Measurements from ENCODE around the gene ELAC2. TPM values are rescaled to one million over a fixed set of nuclear protein-coding genes. Genes with fewer than 3 reads are reported as not detected.

Gene ELAC2
- polyA plus RNA-seq, 1 donor (not counting 4 experiments of a cell fraction or from before 2014, with no cell fraction given), result 78.7 TPM

DNA sequence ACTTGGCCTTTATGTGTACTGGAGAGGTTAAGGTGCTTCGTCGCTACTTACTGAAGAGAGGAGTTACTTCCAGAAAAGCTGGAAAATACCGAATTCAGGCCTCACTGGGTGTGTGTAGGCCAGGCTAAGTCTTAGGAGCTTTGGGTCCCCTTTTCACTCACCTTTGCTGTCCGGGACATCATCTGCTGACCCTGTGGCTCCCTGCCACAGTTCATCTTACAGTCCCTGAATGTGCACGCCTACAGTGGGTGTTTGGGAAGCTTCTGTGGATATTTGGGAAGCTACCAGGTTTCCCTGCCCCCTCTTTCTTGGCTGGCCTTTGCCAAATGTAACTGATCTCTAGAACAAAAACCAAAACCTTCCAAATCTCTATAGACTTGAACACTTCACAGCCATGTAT lies 51.4 kb downstream of the ELAC2 start:
- DNase-seq (ENCODE audit: low read depth, low spot score), result no peak
- no peak for TF ChIP-seq EZH2 (IDR thresholded peaks at IDR 0.05; ENCODE audit: low read length)
- TF ChIP-seq, protein P1, sequence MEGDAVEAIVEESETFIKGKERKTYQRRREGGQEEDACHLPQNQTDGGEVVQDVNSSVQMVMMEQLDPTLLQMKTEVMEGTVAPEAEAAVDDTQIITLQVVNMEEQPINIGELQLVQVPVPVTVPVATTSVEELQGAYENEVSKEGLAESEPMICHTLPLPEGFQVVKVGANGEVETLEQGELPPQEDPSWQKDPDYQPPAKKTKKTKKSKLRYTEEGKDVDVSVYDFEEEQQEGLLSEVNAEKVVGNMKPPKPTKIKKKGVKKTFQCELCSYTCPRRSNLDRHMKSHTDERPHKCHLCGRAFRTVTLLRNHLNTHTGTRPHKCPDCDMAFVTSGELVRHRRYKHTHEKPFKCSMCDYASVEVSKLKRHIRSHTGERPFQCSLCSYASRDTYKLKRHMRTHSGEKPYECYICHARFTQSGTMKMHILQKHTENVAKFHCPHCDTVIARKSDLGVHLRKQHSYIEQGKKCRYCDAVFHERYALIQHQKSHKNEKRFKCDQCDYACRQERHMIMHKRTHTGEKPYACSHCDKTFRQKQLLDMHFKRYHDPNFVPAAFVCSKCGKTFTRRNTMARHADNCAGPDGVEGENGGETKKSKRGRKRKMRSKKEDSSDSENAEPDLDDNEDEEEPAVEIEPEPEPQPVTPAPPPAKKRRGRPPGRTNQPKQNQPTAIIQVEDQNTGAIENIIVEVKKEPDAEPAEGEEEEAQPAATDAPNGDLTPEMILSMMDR (optimal IDR thresholded peaks at IDR 0.05 in 1 of 3, IDR thresholded peaks at IDR 0.05 in 1 of 3, conservative IDR thresholded peaks at IDR 0.05 in 1 of 3; ENCODE audit: extremely low read depth in 1 of 3, insufficient read depth in 2 of 3, low read length in 3 of 3), result no peak
- FAIRE-seq, result no peak
- Histone ChIP-seq H2AFZ (ENCODE audit: control insufficient read depth, low read length) (no peak overlapping the region), H3K9ac (ENCODE audit: control insufficient read depth, extremely low read depth, insufficient read depth, low read length) (no peak overlapping the region), H3K79me2 (ENCODE audit: control insufficient read depth, insufficient read depth, low read length) (no peaks in the 10 kb centered on the region), H3K9me3 (ENCODE audit: control insufficient read depth, low read depth, low read length) (no peaks in the 10 kb centered on the region), H3K27me3 (ENCODE audit: control insufficient read depth, extremely low read depth, insufficient read depth, low read length) (no peaks in the 10 kb centered on the region), H3K36me3 (ENCODE audit: control insufficient read depth in 2 of 2, extremely low read depth in 1 of 2, insufficient read depth in 2 of 2, low read length in 2 of 2) (no peaks in the 10 kb centered on the region), H3K4me2 (ENCODE audit: control insufficient read depth, extremely low read depth, insufficient read depth, low read depth, low read length) (no peak overlapping the region), H3K4me3 (ENCODE audit: control insufficient read depth in 2 of 3, extremely low read depth in 1 of 3, insufficient read depth in 2 of 3, low read depth in 1 of 3, low read length in 3 of 3) (no peak overlapping the region), H3K9me1 (ENCODE audit: control insufficient read depth, extremely low read depth, insufficient read depth, low read length) (no peaks in the 10 kb centered on the region), H3K4me1 (ENCODE audit: control insufficient read depth, extremely low read depth, insufficient read depth, low read length) (no peaks in the 10 kb centered on the region), H3K27ac (ENCODE audit: control insufficient read depth, insufficient read depth, low read length) (no peak overlapping the region), H4K20me1 (ENCODE audit: control insufficient read depth, extremely low read depth, insufficient read depth, low read length) (no peaks in the 10 kb centered on the region)
- dilution Hi-C loops (cut with MboI; ENCODE audit: extremely low pct_ligation_motif_present, low sequenced_read_pairs), result loop anchor here (25.0 kb wide), 1 partner anchor 779 kb away; no protein-coding TSS in a partner anchor

DNA sequence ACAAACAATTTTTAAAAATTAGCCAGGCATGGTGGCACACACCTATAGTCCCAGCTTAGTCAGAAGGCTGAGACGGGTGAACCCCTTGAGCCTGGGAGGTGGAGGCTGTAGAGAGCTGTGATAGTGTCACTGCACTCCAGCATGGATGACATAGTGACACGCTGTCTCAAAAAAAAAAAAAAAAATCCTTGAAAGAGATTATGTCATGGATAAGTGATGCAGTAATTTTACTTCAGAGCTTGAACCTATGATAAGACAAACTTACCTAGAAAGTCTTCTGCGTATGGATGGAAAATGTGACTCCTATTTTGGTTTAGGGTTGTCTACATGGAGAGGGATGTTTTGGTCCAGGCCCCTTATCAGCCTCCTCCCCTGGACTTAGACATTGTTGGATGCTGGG lies 51.8 kb downstream of the ELAC2 start:
- FAIRE-seq (no peak), DNase-seq (ENCODE audit: low read depth, low spot score) (no peak)
- H3K9me3 ChIP-seq (ENCODE audit: control insufficient read depth, low read depth, low read length), result no peaks in the 10 kb centered on the region
- H3K4me2 ChIP-seq (ENCODE audit: control insufficient read depth, extremely low read depth, insufficient read depth, low read depth, low read length), result no peak overlapping the region
- no peaks in the 10 kb centered on the region for H3K9me1 ChIP-seq (ENCODE audit: control insufficient read depth, extremely low read depth, insufficient read depth, low read length)
- H3K9ac ChIP-seq (ENCODE audit: control insufficient read depth, extremely low read depth, insufficient read depth, low read length), result no peak overlapping the region
- dilution Hi-C loops (cut with MboI; ENCODE audit: extremely low pct_ligation_motif_present, low sequenced_read_pairs), result loop anchor here (25.0 kb wide), 1 partner anchor 779 kb away; no protein-coding TSS in a partner anchor
- no peaks in the 10 kb centered on the region for H4K20me1 ChIP-seq (ENCODE audit: control insufficient read depth, extremely low read depth, insufficient read depth, low read length)
- no peaks in the 10 kb centered on the region for H3K27me3 ChIP-seq (ENCODE audit: control insufficient read depth, extremely low read depth, insufficient read depth, low read length)
- H3K36me3 ChIP-seq (ENCODE audit: control insufficient read depth in 2 of 2, extremely low read depth in 1 of 2, insufficient read depth in 2 of 2, low read length in 2 of 2), result no peaks in the 10 kb centered on the region
- H3K4me3 ChIP-seq (ENCODE audit: control insufficient read depth in 2 of 3, extremely low read depth in 1 of 3, insufficient read depth in 2 of 3, low read depth in 1 of 3, low read length in 3 of 3), result no peak overlapping the region
- no peaks in the 10 kb centered on the region for H3K4me1 ChIP-seq (ENCODE audit: control insufficient read depth, extremely low read depth, insufficient read depth, low read length)
- no peak overlapping the region for H3K27ac ChIP-seq (ENCODE audit: control insufficient read depth, insufficient read depth, low read length)
- TF ChIP-seq EZH2 (IDR thresholded peaks at IDR 0.05; ENCODE audit: low read length), result no peak
- TF ChIP-seq, protein P1 (optimal IDR thresholded peaks at IDR 0.05 in 1 of 3, IDR thresholded peaks at IDR 0.05 in 1 of 3, conservative IDR thresholded peaks at IDR 0.05 in 1 of 3; ENCODE audit: extremely low read depth in 1 of 3, insufficient read depth in 2 of 3, low read length in 3 of 3), result no peak
- H3K79me2 ChIP-seq (ENCODE audit: control insufficient read depth, insufficient read depth, low read length), result no peaks in the 10 kb centered on the region
- H2AFZ ChIP-seq (ENCODE audit: control insufficient read depth, low read length), result no peak overlapping the region
